GM18870 (cell line): ENCODE measurements around the gene DDX39A.

Experiments
- ATAC-seq: cut with Tn5 transposase; IDR thresholded peaks from one replicate; pipeline ENCODE4 v1.9.1; 2021; ENCODE audit warnings: moderate library complexity; ENCODE audit not compliant: unreplicated experiment

The DDX39A gene

GRCh38 chr19:14434543-14435319 lies 15.6 kb upstream of the DDX39A start:
- ATAC-seq: no peak

DNA sequence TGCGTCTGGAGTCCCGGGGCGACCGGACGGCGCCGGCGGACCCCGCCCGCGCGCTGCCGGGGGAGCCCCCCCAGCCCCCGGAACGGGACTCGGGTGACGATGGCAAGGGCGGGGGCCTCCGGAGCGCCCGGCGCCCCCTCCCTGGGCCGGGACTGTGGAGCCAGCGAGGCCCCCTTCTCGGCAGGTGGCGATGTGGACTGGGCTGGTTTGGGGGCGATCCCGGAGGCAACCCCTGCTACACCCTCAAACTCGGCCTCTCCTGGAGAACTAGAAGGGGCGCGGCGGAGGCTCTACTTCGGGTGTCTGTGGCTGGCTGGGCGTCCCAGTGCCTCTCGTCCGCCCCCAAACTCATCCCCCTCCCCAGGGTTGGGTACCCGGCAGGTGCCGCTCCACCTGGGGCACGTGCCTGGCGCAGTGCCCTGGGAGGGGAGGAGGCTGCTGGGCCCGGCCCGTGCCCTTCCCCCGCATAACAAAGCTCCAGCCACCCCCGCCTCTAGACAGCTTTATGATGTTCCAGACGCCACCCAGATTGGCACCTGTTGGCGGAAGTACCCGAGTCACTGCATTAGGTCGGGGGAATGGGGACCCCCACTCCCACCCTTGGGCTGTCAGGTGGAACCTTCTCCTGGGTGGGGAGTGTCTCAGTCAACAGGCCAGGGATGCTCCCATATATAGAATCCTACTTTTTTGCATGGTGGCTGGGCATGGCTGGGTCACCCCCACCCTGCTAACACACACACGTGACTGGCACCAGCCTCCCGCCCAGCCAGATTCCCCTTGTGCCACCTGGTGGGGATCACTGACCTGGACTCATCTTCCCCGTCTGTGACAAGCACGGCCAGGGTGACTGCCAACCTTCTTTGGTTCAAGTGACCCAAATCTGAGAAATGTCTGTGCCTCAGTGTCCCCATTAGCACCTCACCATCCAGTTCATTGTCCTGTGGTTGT lies 14.7 kb upstream of the DDX39A start:
- no peak for ATAC-seq

GRCh38 chr19:14432791-14433553 lies 13.8 kb upstream of the DDX39A start, which contains the start of gene PKN1:
Gene PKN1 (plus strand): TSS chr19:14433306. CDS start chr19:14433522, 216 bp downstream.
- no peak for ATAC-seq

DNA sequence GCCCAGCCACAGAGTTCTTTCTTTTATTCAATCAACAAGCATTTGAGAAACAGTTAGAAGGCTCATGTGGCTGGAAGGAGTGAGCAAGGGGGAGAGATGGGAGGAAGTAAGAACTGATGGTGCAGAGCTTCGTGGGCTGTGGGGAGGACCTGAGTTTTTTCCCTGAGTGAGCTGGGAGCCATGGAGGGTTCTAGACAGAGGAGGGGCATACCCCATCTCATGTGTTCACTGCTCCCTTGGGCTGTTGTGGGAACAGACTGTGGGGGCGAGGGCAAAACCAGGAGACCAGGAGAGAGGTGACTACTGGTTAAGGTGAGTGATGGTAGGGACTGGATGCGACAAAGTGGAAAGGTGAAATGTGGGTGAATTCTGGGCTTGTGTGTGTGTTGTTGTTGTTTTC lies 11.6 kb upstream of the DDX39A start:
- ATAC-seq: no peak

GRCh38 chr19:14428882-14429416 lies 9.8 kb upstream of the DDX39A start:
- ATAC-seq: no peak

DNA sequence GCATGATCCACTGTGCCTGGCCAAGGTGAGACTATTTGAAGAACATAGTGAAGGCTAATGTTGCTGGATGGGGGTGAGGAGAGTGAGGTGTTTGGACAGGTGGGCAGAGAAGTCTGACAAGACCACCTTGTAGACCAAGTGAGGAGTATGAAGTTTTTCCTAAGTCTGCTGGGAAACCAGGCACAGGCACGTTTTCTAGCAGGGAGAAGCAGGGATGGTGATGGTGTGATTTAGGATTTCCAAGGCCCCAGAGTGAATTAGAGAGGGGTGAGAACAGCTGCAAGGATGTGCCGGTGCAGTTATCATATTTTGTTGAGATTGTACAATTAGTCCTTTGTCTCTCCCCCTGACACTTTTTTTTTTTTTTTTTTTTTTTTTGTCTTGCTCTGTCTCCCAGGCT lies 8.3 kb upstream of the DDX39A start:
- ATAC-seq: no peak

GRCh38 chr19:14425696-14426138 lies 6.6 kb upstream of the DDX39A start:
- no peak for ATAC-seq

- peak; percentile 10 for ATAC-seq
Measured at GRCh38 chr19:14418856-14419105, 360 bp downstream of the DDX39A start.

DNA sequence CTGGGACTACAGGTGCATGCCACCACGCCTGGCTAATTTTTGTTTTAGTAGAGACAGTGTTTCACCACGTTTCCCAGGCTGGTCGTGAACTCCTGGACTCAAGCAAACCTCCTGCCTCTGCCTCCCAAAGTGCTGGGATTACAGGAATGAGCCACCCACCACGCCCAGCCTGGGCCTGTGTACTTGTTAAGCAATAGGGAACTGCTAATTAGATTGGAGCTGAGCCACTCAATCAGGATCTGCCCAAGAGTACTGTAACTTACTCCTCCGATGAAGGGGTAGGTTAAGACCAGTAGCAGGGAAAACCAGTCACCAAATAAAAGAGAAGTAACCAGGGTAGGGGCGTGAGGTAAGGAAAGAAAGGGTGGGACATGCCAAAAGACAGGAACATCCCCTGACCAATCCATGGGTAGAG lies 2.3 kb downstream of the DDX39A start:
- no peak for ATAC-seq

- no peak for ATAC-seq
Measured at GRCh38 chr19:14414926-14415690, 4.0 kb downstream of the DDX39A start.

DNA sequence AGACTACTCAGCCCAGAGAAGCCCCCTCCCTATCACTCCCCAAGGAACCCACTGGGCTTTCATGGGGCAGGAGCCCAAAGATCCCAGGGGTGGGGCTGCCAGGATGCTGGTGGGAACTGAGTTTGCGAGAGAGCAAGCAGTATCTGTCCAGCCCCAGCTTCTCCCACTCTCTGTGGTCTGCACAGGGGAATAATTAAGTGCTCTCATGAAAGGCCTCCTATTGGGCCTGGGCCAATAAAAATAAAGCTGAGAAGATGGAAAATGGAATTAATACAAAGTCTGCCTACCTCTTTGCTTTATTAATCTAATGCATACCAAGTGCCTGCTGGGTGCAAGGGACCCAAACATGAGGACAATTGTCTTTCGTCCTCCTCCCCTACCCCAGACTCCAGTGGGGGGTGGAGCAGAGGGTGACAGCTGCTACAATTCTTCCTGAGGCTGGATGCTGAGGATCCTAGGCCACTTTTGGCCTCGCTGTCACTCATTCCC lies 5.4 kb downstream of the DDX39A start:
- ATAC-seq: no peak

- no peak for ATAC-seq
Measured at GRCh38 chr19:14412996-14413692, 6.0 kb downstream of the DDX39A start.

GRCh38 chr19:14412324-14412995 lies 6.7 kb downstream of the DDX39A start:
- ATAC-seq: no peak

DNA sequence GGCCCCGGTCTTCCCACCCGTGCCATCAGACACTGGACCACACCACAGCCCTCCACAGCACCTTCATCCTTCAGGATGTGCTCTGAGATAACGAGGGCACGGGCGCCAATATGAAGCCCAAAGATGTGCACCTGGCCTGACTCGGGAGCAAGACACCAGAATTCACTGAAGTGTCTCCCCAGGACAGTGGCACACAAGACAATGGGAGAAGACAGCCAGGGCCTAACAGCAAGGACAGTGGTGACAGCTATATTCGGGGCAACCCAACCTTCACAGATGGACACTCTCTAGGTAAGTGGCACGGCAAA lies 7.2 kb downstream of the DDX39A start:
- ATAC-seq: no peak

GRCh38 chr19:14411161-14411937 lies 7.8 kb downstream of the DDX39A start:
- no peak for ATAC-seq

- no peak for ATAC-seq
Measured at GRCh38 chr19:14410091-14411051, 8.8 kb downstream of the DDX39A start.
